Calu3 (cell line): ENCODE measurements around the gene SNX30. TPM values are rescaled to one million over a fixed set of nuclear protein-coding genes. Genes with fewer than 3 reads are reported as not detected.

Experiments used
- BruUV-seq: library from RNA; stranded (reverse); fragments of 400-500 nt; replicated peaks from 2 replicates; lab custom pipeline; 2021; lab: Mats Ljungman, UMichigan
- CTCF ChIA-PET: fragments of 300-600 bp; sonication (Branson Sonifier 250); formaldehyde crosslinking; loops from one replicate; lab custom pipeline; 2022; ENCODE audit warnings: antibody characterized with exemption; lab: Charles Lee
- DNase-seq: peaks from one replicate; pipeline ENCODE4 v3.0.0; 2022
- H3K27ac Mint-ChIP-seq: one replicate; pipeline ENCODE4 v1.8.0; 2022; ENCODE audit warnings: mixed read lengths; ENCODE audit not compliant: unreplicated experiment
- H3K27me3 Mint-ChIP-seq: one replicate; pipeline ENCODE4 v1.8.0; 2022; ENCODE audit warnings: mixed read lengths; ENCODE audit not compliant: unreplicated experiment
- H3K36me3 Mint-ChIP-seq: one replicate; pipeline ENCODE4 v1.8.0; 2022; ENCODE audit warnings: mild to moderate bottlenecking, moderate library complexity, mixed read lengths; ENCODE audit not compliant: insufficient read depth, unreplicated experiment
- H3K4me1 Mint-ChIP-seq: one replicate; pipeline ENCODE4 v1.8.0; 2022; ENCODE audit warnings: mild to moderate bottlenecking, low read depth, mixed read lengths; ENCODE audit not compliant: unreplicated experiment
- H3K4me3 Mint-ChIP-seq: one replicate; pipeline ENCODE4 v1.8.0; 2022; ENCODE audit warnings: mild to moderate bottlenecking, low read depth, moderate library complexity, mixed read lengths; ENCODE audit not compliant: unreplicated experiment
- H3K9me3 Mint-ChIP-seq: one replicate; pipeline ENCODE4 v1.8.0; 2022; ENCODE audit warnings: low read depth, mixed read lengths; ENCODE audit not compliant: unreplicated experiment
- intact Hi-C: fragments of 100-400 bp; cut with micrococcal nuclease; formaldehyde crosslinking; loops from one replicate; pipeline ENCODE4 v1.10.0; 2022; ENCODE audit not compliant: unreplicated experiment
- total RNA-seq: library from RNA; stranded (reverse); gene quantifications from 2 replicates; pipeline ENCODE4 v1.2.3, GENCODE V29; 2022
- TF ChIP-seq, protein P1 (sequence below): fragments of 200-600 bp; IDR thresholded peaks from one replicate; pipeline ENCODE4 v1.8.0; 2022; ENCODE audit warnings: antibody characterized with exemption; ENCODE audit not compliant: unreplicated experiment

SNX30 gene
- total RNA-seq, 1 experiment from 2014 or later = 8.7 TPM

DNA sequence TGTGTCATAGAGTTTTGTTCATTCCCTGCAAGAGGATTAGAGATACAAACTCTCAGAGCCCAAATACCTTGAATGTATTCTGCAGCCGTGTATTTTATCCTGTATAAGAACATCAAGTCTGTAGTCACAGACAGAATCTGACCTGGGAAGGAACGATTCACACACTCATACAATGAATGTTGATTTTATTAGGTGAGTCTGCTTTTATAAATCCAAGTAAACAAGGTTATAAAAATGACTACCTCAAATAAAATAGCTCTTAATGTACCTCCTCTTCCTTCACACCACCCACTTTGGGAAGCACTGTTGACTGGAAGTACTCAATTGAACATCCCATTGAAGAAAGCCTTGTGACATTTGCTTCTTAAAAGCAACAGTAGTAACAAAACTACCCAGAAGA lies 128.2 kb downstream of the SNX30 start:
- H3K27me3 Mint-ChIP-seq = no peaks in the 10 kb centered on the region
- no peaks in the 10 kb centered on the region for H3K9me3 Mint-ChIP-seq
- H3K36me3 Mint-ChIP-seq = peaks cover 5% of the 10 kb centered on the region
- intact Hi-C loops = no loop called here
- H3K4me3 Mint-ChIP-seq = no peak overlapping the region
- CTCF ChIA-PET = no interaction called here
- no TSS peak for BruUV-seq
- no peaks in the 10 kb centered on the region for H3K4me1 Mint-ChIP-seq
- no peak for DNase-seq
- TF ChIP-seq, protein P1, sequence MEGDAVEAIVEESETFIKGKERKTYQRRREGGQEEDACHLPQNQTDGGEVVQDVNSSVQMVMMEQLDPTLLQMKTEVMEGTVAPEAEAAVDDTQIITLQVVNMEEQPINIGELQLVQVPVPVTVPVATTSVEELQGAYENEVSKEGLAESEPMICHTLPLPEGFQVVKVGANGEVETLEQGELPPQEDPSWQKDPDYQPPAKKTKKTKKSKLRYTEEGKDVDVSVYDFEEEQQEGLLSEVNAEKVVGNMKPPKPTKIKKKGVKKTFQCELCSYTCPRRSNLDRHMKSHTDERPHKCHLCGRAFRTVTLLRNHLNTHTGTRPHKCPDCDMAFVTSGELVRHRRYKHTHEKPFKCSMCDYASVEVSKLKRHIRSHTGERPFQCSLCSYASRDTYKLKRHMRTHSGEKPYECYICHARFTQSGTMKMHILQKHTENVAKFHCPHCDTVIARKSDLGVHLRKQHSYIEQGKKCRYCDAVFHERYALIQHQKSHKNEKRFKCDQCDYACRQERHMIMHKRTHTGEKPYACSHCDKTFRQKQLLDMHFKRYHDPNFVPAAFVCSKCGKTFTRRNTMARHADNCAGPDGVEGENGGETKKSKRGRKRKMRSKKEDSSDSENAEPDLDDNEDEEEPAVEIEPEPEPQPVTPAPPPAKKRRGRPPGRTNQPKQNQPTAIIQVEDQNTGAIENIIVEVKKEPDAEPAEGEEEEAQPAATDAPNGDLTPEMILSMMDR = no peak
- H3K27ac Mint-ChIP-seq = no peak overlapping the region

DNA sequence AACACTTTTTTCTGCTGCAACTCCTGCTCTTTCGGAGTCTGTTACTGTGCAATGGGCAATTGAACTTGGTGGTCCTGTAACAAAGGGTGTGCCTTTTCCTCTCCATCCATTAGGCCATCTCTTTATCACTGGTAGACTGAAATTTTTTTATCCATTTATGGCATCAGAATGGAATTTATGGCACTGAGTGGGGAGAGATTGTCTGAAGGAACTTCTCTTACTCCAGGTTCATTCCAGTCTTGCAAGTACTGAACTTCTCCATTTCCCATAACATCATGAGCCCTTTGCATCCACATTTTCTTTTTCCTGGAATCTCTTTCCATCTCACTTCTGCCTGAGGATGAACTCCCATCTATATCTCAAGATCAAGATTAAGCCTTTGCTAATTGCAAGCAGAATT lies 130.1 kb downstream of the SNX30 start:
- H3K9me3 Mint-ChIP-seq = no peaks in the 10 kb centered on the region
- no peak overlapping the region for H3K27ac Mint-ChIP-seq
- intact Hi-C loops = no loop called here
- TF ChIP-seq, protein P1 = no peak
- H3K27me3 Mint-ChIP-seq = no peaks in the 10 kb centered on the region
- peaks cover 5% of the 10 kb centered on the region for H3K36me3 Mint-ChIP-seq
- no TSS peak for BruUV-seq
- CTCF ChIA-PET = no interaction called here
- H3K4me3 Mint-ChIP-seq = no peak overlapping the region
- no peak for DNase-seq
- no peaks in the 10 kb centered on the region for H3K4me1 Mint-ChIP-seq

DNA sequence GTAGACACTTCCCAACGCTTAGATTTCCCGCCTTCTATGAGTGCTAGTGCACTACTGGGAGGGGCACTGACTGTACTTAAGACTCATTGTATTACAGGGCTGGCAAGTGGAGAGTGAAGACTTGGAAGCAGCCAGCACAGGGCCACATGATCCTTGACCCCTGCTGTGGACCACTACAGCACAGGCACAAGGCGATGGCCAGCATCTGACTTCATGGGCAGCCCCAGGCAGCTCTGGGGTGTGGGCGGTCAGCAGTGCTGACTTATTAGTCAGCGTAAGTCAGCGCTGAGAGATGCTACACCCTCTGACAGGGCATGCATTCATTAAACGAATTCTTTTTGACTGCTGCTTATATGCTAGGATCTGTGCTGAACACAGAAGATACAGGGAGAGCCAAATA lies 130.8 kb downstream of the SNX30 start:
- H3K4me3 Mint-ChIP-seq = no peak overlapping the region
- H3K27ac Mint-ChIP-seq = no peak overlapping the region
- H3K27me3 Mint-ChIP-seq = no peaks in the 10 kb centered on the region
- CTCF ChIA-PET = no interaction called here
- TF ChIP-seq, protein P1 = no peak
- BruUV-seq = no TSS peak
- no peak for DNase-seq
- intact Hi-C loops = no loop called here
- no peaks in the 10 kb centered on the region for H3K9me3 Mint-ChIP-seq
- no peaks in the 10 kb centered on the region for H3K4me1 Mint-ChIP-seq
- peaks cover 5% of the 10 kb centered on the region for H3K36me3 Mint-ChIP-seq

DNA sequence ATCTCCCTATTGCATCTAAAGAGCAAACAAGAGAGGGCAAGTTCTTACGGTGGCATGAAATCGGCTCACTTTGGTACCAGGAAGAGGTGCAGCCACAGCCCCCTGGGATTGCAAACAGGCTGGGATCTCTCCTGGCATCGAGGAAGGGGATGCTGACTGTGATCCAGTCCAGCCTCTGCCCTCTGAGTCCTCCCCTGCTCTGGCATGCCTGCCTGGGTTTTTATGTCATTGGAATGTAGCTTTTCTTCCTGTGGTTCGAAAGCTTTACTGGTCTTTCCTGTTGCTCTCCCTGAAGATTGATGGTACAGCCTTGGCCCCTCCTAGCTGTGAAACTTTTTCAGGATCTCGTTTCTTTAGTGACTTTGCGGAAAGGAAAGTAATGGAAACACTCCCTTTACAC lies 133.5 kb downstream of the SNX30 start:
- Mint-ChIP-seq H3K27ac (no peak overlapping the region), H3K4me3 (no peak overlapping the region), H3K4me1 (no peaks in the 10 kb centered on the region), H3K27me3 (no peaks in the 10 kb centered on the region), H3K36me3 (peaks cover 5% of the 10 kb centered on the region), H3K9me3 (no peaks in the 10 kb centered on the region)
- BruUV-seq = no TSS peak
- CTCF ChIA-PET = no interaction called here
- TF ChIP-seq, protein P1 = no peak
- DNase-seq = no peak
- intact Hi-C loops = no loop called here
